OCI-LY7 (cell line): ENCODE results near the gene THRB. TPM values are rescaled to one million over a fixed set of nuclear protein-coding genes. Genes with fewer than 3 reads are reported as not detected.

Experiments used
- BruUV-seq: library from RNA; stranded (reverse); fragments of 400-500 nt; replicated peaks from 2 replicates; lab custom pipeline; 2021; lab: Mats Ljungman, UMichigan
- CTCF ChIA-PET: fragments of 300-600 bp; sonication (Branson Sonifier 250); formaldehyde crosslinking; loops from one replicate; lab custom pipeline; 2022; ENCODE audit warnings: antibody characterized with exemption; ENCODE audit not compliant: unreplicated experiment; lab: Charles Lee
- POLR2A ChIA-PET: fragments of 300-600 bp; sonication (Branson Sonifier 250); formaldehyde crosslinking; loops from one replicate; lab custom pipeline; 2022; ENCODE audit warnings: antibody characterized with exemption; lab: Charles Lee
- DNase-seq: peaks from one replicate; pipeline ENCODE4 v3.0.0-alpha.2; 2015; ENCODE audit warnings: low spot score
- H2AFZ ChIP-seq: fragments of 200-600 bp; sonication (generic), shearing (Covaris generic); 2 replicates; pipeline ENCODE4 v1.6.1; 2014; ENCODE audit warnings: mild to moderate bottlenecking, antibody characterized with exemption, low read length, moderate library complexity
- H3K27ac ChIP-seq: fragments of 200-600 bp; sonication (generic); 2 replicates; pipeline ENCODE4 v1.5.1; 2014; ENCODE audit warnings: mixed run types, low read depth, mild to moderate bottlenecking, moderate library complexity, low read length, inconsistent platforms; ENCODE audit not compliant: poor library complexity, severe bottlenecking
- H3K36me3 ChIP-seq: fragments of 200-600 bp; sonication (generic); 2 replicates; pipeline ENCODE4 v1.6.1; 2014; ENCODE audit warnings: mild to moderate bottlenecking, antibody characterized with exemption, low read length, moderate library complexity, mixed read lengths; ENCODE audit not compliant: insufficient read depth
- H3K4me1 ChIP-seq: fragments of 200-600 bp; sonication (generic); 2 replicates; pipeline ENCODE4 v1.5.1; 2014; ENCODE audit warnings: mild to moderate bottlenecking, low read length; ENCODE audit not compliant: insufficient read depth, poor library complexity, severe bottlenecking
- H3K4me2 ChIP-seq: fragments of 200-600 bp; sonication (generic); 2 replicates; pipeline ENCODE4 v1.6.1; 2014; ENCODE audit warnings: mild to moderate bottlenecking, low read length
- H3K4me3 ChIP-seq: fragments of 200-600 bp; sonication (generic); 2 replicates; pipeline ENCODE4 v1.5.1; 2014; ENCODE audit warnings: mild to moderate bottlenecking, low read depth, low read length; ENCODE audit not compliant: poor library complexity, severe bottlenecking
- H3K79me2 ChIP-seq: fragments of 200-600 bp; sonication (generic); 2 replicates; pipeline ENCODE4 v1.6.1; 2016; ENCODE audit warnings: low read depth, mild to moderate bottlenecking, low read length, moderate library complexity, mixed read lengths; ENCODE audit not compliant: insufficient read depth
- H3K9me2 ChIP-seq: fragments of 200-600 bp; sonication (generic); 2 replicates; pipeline ENCODE4 v1.6.1; 2016; ENCODE audit warnings: mild to moderate bottlenecking, low read length, mixed read lengths; ENCODE audit not compliant: insufficient read depth
- H3K9me3 ChIP-seq: fragments of 200-600 bp; sonication (generic); 2 replicates; pipeline ENCODE4 v1.6.1; 2014; ENCODE audit warnings: mild to moderate bottlenecking, mixed run types, low read length, mixed read lengths
- H4K20me1 ChIP-seq: fragments of 200-600 bp; sonication (generic); 2 replicates; pipeline ENCODE4 v1.6.1; 2014; ENCODE audit warnings: mild to moderate bottlenecking, antibody characterized with exemption, low read length, moderate library complexity, mixed read lengths; ENCODE audit not compliant: insufficient read depth
- CTCF ChIP-seq: fragments of 200-600 bp; sonication (generic); conservative IDR thresholded peaks from 2 replicates; pipeline ENCODE4 v1.5.1; 2014; ENCODE audit warnings: mild to moderate bottlenecking, antibody characterized with exemption, low read length, moderate library complexity, mixed read lengths
- EZH2phosphoT487 ChIP-seq: fragments of 200-600 bp; sonication (generic); IDR thresholded peaks from 2 replicates; pipeline ENCODE4 v1.6.1; 2018; ENCODE audit warnings: low read depth, borderline replicate concordance, mild to moderate bottlenecking, mixed run types, antibody characterized with exemption, low read length, moderate library complexity, mixed read lengths
- intact Hi-C: fragments of 100-400 bp; cut with micrococcal nuclease; formaldehyde crosslinking; loops from one replicate; pipeline ENCODE4 v1.10.0; 2022; ENCODE audit not compliant: unreplicated experiment
- total RNA-seq, 2 experiments: library from RNA; depleted of rRNA in 1 of 2; stranded (reverse); fragments of >200 nt in 1 of 2; shearing (Covaris generic) in 1 of 2; gene quantifications; 2 replicates each; pipeline ENCODE4 v1.2.3, GENCODE V29; 2014 to 2022

Gene THRB
- total RNA-seq, 2 experiments from 2014 or later: not detected

- no peak overlapping the region for H2AFZ ChIP-seq
- no peaks in the 10 kb centered on the region for H3K79me2 ChIP-seq
- no peaks in the 10 kb centered on the region for H3K9me2 ChIP-seq
- BruUV-seq: no TSS peak
- peak; percentile 59 for DNase-seq
- no peak overlapping the region for H3K27ac ChIP-seq
- no peaks in the 10 kb centered on the region for H4K20me1 ChIP-seq
- no peak overlapping the region for H3K4me3 ChIP-seq
- H3K36me3 ChIP-seq: no peaks in the 10 kb centered on the region
- no peak overlapping the region for H3K4me2 ChIP-seq
- POLR2A ChIA-PET: interaction anchor here (0.6 kb wide), 1 partner anchor 33 kb away, joined by 4 read pairs; no protein-coding TSS in a partner anchor
- intact Hi-C loops: loop anchor here (1.0 to 10.0 kb wide), 3 partner anchors 32 to 101 kb away; no protein-coding TSS in a partner anchor
- no peaks in the 10 kb centered on the region for H3K4me1 ChIP-seq
- TF ChIP-seq EZH2phosphoT487: no peak
- TF ChIP-seq CTCF: peak; percentile 79
- CTCF ChIA-PET: no interaction called here
- no peaks in the 10 kb centered on the region for H3K9me3 ChIP-seq
These were observed 308.8 kb downstream of the THRB start for GRCh38 chr3:24185738-24186384.

- ChIA-PET CTCF (no interaction called here), POLR2A (no interaction called here)
- no peak overlapping the region for H3K4me2 ChIP-seq
- no peak for DNase-seq
- H3K9me2 ChIP-seq: no peaks in the 10 kb centered on the region
- TF ChIP-seq EZH2phosphoT487: no peak
- TF ChIP-seq CTCF: no peak
- H3K79me2 ChIP-seq: no peaks in the 10 kb centered on the region
- no peak overlapping the region for H2AFZ ChIP-seq
- H3K4me1 ChIP-seq: no peaks in the 10 kb centered on the region
- H3K36me3 ChIP-seq: no peaks in the 10 kb centered on the region
- no TSS peak for BruUV-seq
- intact Hi-C loops: loop anchor here (5.0 to 10.0 kb wide), 2 partner anchors 53 to 100 kb away; no protein-coding TSS in a partner anchor
- H3K27ac ChIP-seq: no peak overlapping the region
- no peaks in the 10 kb centered on the region for H4K20me1 ChIP-seq
- H3K9me3 ChIP-seq: no peaks in the 10 kb centered on the region
- no peak overlapping the region for H3K4me3 ChIP-seq
These were observed 310.0 kb downstream of the THRB start for GRCh38 chr3:24184528-24185176.

- TF ChIP-seq EZH2phosphoT487: no peak
- TF ChIP-seq CTCF: no peak
- no peak overlapping the region for H3K4me3 ChIP-seq
- no peak for DNase-seq
- no peaks in the 10 kb centered on the region for H3K36me3 ChIP-seq
- H3K4me2 ChIP-seq: no peak overlapping the region
- BruUV-seq: no TSS peak
- H3K9me3 ChIP-seq: no peaks in the 10 kb centered on the region
- H3K9me2 ChIP-seq: no peaks in the 10 kb centered on the region
- H3K27ac ChIP-seq: no peak overlapping the region
- no peaks in the 10 kb centered on the region for H3K4me1 ChIP-seq
- no peaks in the 10 kb centered on the region for H3K79me2 ChIP-seq
- intact Hi-C loops: loop anchor here (10.0 kb wide), 1 partner anchor 98 kb away; no protein-coding TSS in a partner anchor
- H2AFZ ChIP-seq: no peak overlapping the region
- ChIA-PET POLR2A (no interaction called here), CTCF (no interaction called here)
- no peaks in the 10 kb centered on the region for H4K20me1 ChIP-seq
These were observed 311.9 kb downstream of the THRB start for GRCh38 chr3:24182756-24183155.
